GM19043 (cell line): ENCODE data around the gene RCAN3.

Source experiments
- ATAC-seq: cut with Tn5 transposase; IDR thresholded peaks from one replicate; pipeline ENCODE4 v1.9.1; 2021; ENCODE audit warnings: low read depth; ENCODE audit not compliant: unreplicated experiment

RCAN3 gene

GRCh38 chr1:24570265-24571125 lies 67.9 kb downstream of the RCAN3 start:
- no peak for ATAC-seq

GRCh38 chr1:24572301-24572700 lies 69.7 kb downstream of the RCAN3 start:
- ATAC-seq = no peak

DNA sequence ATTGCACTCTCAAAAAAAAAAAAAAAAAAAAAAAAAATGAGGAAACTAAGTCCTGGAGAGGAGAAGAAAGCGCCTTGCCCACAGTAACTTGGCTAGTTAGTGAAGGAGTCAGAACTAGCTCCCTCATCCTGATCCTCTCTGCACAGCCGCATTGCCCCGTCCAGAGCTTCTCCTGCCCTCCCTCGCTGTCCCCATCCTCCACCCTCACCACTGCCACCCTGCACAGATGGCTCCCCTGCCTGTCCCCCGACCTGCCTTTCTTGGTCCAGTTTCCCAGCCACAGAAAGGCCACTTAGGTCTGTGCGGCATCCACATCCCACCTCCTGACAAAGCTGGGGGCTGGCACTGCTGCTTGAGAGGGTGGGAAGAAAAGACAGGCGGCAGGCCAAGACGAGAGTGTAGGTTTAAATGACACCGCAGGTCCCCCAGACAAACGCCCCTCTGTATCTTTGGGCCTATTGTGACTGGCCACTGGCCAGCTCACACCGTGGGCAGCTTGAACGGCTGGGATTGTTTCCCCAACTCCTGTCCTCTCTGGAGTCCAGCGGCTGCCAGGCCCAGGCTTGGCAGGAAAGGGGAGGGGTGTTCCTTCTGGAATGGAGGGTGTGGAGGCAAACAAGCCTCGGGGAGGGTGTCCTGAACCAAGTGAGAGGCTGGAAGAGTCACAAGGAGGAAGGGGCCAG lies 73.4 kb downstream of the RCAN3 start:
- no peak for ATAC-seq

DNA sequence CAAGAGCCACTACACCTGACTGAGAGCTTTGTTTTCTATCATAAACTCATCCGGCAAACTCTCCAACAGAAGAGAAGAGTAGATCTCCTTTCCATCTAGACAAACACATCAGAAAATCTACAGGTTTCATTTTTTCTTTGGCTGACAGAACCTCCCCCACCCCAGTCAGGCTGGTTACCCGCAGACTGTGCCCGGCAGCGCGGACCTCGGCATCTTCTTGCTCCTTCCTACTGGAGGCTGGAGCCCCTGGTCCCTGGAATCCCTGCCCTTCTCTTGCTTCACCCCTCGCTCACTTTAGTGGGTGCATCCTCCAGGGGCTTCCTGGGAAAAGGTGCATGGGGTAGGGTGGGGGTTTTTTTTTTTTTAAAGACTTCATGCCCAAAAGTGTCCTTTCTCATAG lies 76.2 kb downstream of the RCAN3 start:
- no peak for ATAC-seq

- no peak for ATAC-seq
Measured at GRCh38 chr1:24580756-24581155, 78.1 kb downstream of the RCAN3 start.

- no peak for ATAC-seq
Measured at GRCh38 chr1:24584171-24584647, 81.6 kb downstream of the RCAN3 start.

GRCh38 chr1:24586119-24586518 lies 83.5 kb downstream of the RCAN3 start:
- no peak for ATAC-seq

- no peak for ATAC-seq
Measured at GRCh38 chr1:24586970-24587820, 84.6 kb downstream of the RCAN3 start.

DNA sequence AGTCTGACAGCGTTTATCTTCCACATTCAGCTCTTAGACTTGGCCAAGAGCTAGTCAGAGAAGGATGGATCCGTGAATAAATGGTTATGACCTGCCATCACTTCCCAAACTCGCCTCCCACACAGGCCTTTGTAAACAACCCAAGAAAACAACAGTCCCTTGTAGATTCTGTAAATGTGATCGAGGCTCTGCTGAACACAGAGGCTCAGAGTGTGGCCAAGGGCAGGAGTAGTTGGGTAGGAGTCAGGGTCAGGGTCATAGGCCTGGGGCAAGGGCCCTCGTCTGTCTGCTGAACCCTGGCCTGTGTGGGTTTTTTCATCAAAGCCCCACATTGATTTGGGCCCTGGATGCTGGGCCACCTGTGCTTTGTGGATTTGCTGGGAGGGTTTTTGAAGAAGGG lies 85.9 kb downstream of the RCAN3 start:
- ATAC-seq = no peak

DNA sequence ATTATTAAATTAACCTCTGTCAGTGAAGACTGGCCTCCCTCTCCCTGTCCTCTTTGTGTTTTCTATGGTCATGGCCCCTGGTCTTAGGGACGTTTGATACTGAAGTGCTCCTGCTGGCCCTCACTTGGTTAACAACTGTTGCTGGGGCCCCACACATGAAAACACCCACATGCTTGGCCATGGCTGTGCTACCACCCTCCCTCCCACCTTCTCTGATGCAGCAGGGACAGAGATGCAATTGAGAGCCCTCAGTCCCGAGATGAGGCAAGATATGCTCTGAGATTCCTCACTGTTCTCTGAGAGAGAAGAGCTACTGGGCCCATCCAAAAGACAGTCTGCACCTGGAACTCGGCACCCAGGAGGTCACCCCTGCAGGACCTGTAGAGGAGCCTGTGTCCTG lies 86.6 kb downstream of the RCAN3 start:
- no peak for ATAC-seq
